HEK293 (cell line): ENCODE results near the gene PCK1.

Experiments used
- SP3 ChIP-seq: fragments of 450-650 bp; formaldehyde crosslinking; IDR thresholded peaks from 2 replicates; pipeline ENCODE4 v1.5.1; 2016; ENCODE audit warnings: missing biosample characterization, missing genetic modification characterization
- ZBTB1 ChIP-seq: fragments of 450-650 bp; formaldehyde crosslinking; IDR thresholded peaks from 2 replicates; pipeline ENCODE4 v1.5.1; 2016; ENCODE audit warnings: missing biosample characterization, missing genetic modification characterization

- TF ChIP-seq SP3 (no peak), ZBTB1 (no peak)
These were observed 27.1 kb downstream of the PCK1 start for GRCh38 chr20:57587989-57588377.
